Measurements from ENCODE around the gene IRAK3. TPM values are rescaled to one million over a fixed set of nuclear protein-coding genes. Genes with fewer than 3 reads are reported as not detected.

The IRAK3 gene
- total RNA-seq, 4 donors from 2014 or later: 1.5 to 14.1 (median 7.7) TPM

Other genes starting within 250 kb of the IRAK3 start
- 10 to 100 TPM in 2 of 4 donors, 1 to 10 TPM in 2; 3.1 to 15.6 (median 9.1) TPM for gene LLPH, start 58.5 kb upstream of the IRAK3 start, total RNA-seq
- 100 to 1,000 TPM; 104 to 131 (median 114) TPM for gene TMBIM4, start 19.2 kb upstream of the IRAK3 start, total RNA-seq
- gene HELB, start 113.3 kb downstream of the IRAK3 start, total RNA-seq: 1 to 10 TPM in 3 of 4 donors, under 1 TPM in 1; 0.76 to 5.3 (median 1.8) TPM